Umbilical cord (tissue), 1 donor: Measurements from ENCODE around the gene AKT3. TPM values are rescaled to one million over a fixed set of nuclear protein-coding genes. Genes with fewer than 3 reads are reported as not detected.

Source experiments
- total RNA-seq: library from RNA; depleted of rRNA; stranded (reverse); fragments of >200 nt; gene quantifications from one replicate; pipeline ENCODE4 v1.2.3, GENCODE V29; 2014; ENCODE audit warnings: low replicate concordance; ENCODE audit not compliant: insufficient read depth

Gene AKT3
- total RNA-seq, 1 donor from 2014 or later, result 64.0 TPM

Other genes with a start within 250 kb of the AKT3 start
- gene ZBTB18, start 201.0 kb upstream of the AKT3 start, total RNA-seq, result 6.5 TPM